Naive B cell (primary cell): ENCODE data around the gene NDUFAF8. TPM values are rescaled to one million over a fixed set of nuclear protein-coding genes. Genes with fewer than 3 reads are reported as not detected.
A peak's percentile ranks its signal among the peaks of the same experiment; 100 is the strongest.
"Not testable (repeated sequence)": the region's sequence is repeated elsewhere in the genome, so short reads cannot be mapped to it uniquely, and the experiment has no call there.

Experiments
- ATAC-seq, 2 donors: fragments of 150-1000 bp; cut with Tn5 transposase; 2 replicates each; pipeline ENCODE4 v1.10.0; 2021; ENCODE audit warnings: low read depth in 2 of 2, mild to moderate bottlenecking in 2 of 2, moderate library complexity in 2 of 2
- DNase-seq: peaks from one replicate; pipeline ENCODE4 v3.0.0; 2022
- H3K27ac Mint-ChIP-seq, 6 donors: one replicate each; pipeline ENCODE4 v1.8.0; 2020 to 2022; ENCODE audit warnings: mild to moderate bottlenecking in 6 of 6, mixed read lengths in 6 of 6, moderate library complexity in 5 of 6, inconsistent platforms in 2 of 6
- H3K27me3 Mint-ChIP-seq, 3 donors: one replicate each; pipeline ENCODE4 v1.8.0; 2021 to 2022; ENCODE audit warnings: mixed read lengths in 3 of 3, mild to moderate bottlenecking in 1 of 3
- H3K36me3 Mint-ChIP-seq, 2 donors: one replicate each; pipeline ENCODE4 v1.8.0; 2020 to 2022; ENCODE audit warnings: mixed read lengths in 2 of 2, inconsistent platforms in 1 of 2, mild to moderate bottlenecking in 1 of 2
- H3K4me1 Mint-ChIP-seq, 3 donors: one replicate each; pipeline ENCODE4 v1.8.0; 2020 to 2022; ENCODE audit warnings: mixed read lengths in 3 of 3, inconsistent platforms in 1 of 3, mild to moderate bottlenecking in 1 of 3, moderate library complexity in 1 of 3
- H3K4me3 Mint-ChIP-seq, 8 donors: one replicate each; pipeline ENCODE4 v1.8.0; 2020 to 2022; ENCODE audit warnings: mild to moderate bottlenecking in 8 of 8, mixed read lengths in 8 of 8, moderate library complexity in 8 of 8, inconsistent platforms in 2 of 8
- H3K9me3 Mint-ChIP-seq, 7 donors: one replicate each; pipeline ENCODE4 v1.8.0; 2020 to 2022; ENCODE audit warnings: mixed read lengths in 7 of 7, mild to moderate bottlenecking in 5 of 7, inconsistent platforms in 2 of 7, moderate library complexity in 1 of 7
- polyA plus RNA-seq, 6 donors: library from polyadenylated mRNA; unstranded; fragments of 300-500 nt; fragmentation: Illumina TruSeq; gene quantifications; one replicate each; pipeline ENCODE4 v1.2.3, GENCODE V29; 2021; ENCODE audit warnings: low read depth in 6 of 6

The NDUFAF8 gene
- polyA plus RNA-seq, 6 donors from 2014 or later = 53.3 to 88.4 (median 81.7) TPM

DNA sequence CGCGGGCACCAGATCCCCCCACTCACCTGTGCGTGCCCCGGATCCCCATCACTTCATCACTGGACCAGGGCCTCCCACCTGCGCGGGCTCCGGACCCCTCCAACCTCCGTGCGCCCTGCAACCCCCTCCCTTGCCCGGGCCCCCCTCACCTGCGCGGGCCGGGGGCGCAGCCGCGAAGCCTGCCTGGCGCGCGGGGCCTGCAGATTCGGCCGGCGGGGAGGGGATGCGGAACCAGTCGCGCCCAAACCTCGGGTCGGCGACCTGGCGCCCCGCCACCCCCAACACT is 16.6 kb upstream of the NDUFAF8 start:
- H3K27ac Mint-ChIP-seq = peak overlapping the region in 1 of 6 donors; percentile 92
- DNase-seq (no peak), ATAC-seq (peak in 1 of 2 donors; percentile 0)

DNA sequence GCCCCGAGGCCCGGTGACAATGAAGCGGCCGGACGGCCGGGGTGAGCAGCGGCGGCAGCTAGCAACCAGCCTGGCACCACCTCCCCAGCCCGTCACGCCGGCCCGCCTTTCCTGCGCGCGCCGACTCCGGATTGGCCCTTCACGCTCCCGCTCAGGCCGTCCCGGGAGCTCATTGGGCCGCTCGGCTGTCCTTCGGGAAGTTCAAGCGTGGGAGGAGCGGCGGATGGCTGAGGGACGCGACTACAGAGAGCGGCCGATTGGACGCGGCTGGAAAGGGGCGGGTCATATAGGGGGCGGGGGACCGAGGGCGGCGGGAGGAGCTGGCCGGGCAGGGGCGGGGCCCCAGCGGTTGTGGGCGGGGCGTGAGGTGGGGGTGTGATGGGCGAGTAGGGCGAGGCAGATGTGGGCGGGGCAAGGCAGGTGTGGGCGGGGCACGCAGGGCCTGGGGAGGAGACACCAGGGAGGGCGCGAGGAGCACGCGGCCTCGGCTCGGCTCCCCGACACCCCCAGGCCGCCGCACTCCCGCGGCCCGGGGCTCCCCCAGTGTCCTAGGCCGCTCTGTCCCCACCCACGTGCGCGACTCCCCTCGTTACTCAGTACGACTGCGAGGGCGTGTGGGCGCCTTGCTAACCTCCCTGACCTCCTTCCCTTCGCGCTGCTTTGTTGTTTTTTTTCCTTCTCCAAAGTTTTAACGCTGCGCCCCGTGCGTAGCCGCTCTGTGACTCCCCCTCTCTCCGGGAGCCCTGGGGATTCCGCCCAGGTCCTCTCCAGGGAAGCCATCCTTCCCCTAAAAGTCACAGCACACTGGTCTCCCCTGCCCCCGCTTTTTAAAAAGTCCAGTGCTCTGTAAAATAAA is 16.0 kb upstream of the NDUFAF8 start, which contains the start of gene CEP131:
TSS of gene CEP131 (minus strand) at position 60 of the 856 bp plus-strand sequence. CDS start 2,909 bp downstream, outside the sequence.
- DNase-seq = peak; percentile 98

More for the DNA sequence above, 16.6 kb upstream of the NDUFAF8 start:
- Mint-ChIP-seq H3K36me3 (no peaks in the 10 kb centered on the region), H3K4me3 (peak overlapping the region; percentile 80 to 95 (median 88)), H3K9me3 (no peaks in the 10 kb centered on the region), H3K4me1 (peaks cover 11 to 26% (median 13%) of the 10 kb centered on the region in 3 donors), H3K27me3 (no peaks in the 10 kb centered on the region)

DNA sequence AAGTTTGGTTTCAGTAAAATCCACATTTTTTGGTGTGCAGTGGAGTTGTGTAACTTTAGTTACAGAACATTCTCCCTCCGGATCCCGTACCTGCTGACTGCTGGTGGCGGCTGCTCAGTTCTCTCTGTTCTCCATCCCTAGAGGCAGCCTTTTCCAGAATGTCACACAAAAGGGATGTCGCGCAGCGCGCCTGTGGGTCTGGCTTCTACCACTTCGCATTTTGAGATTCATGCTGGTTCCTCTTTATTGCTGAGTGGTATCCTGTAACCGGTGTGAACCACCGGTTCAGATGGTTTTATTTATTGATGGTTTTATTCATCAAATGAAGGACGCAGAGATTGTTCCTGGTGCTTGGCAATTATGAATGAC is 15.4 kb upstream of the NDUFAF8 start:
- Mint-ChIP-seq H3K4me1 (peaks cover 16 to 36% (median 17%) of the 10 kb centered on the region in 3 donors), H3K9me3 (no peaks in the 10 kb centered on the region)

More for the DNA sequence above, 16.0 kb upstream of the NDUFAF8 start, which contains the start of gene CEP131:
- Mint-ChIP-seq H3K36me3 (no peaks in the 10 kb centered on the region), H3K9me3 (no peaks in the 10 kb centered on the region), H3K4me1 (peaks cover 16 to 31% (median 17%) of the 10 kb centered on the region in 3 donors), H3K27me3 (no peaks in the 10 kb centered on the region), H3K4me3 (peak within 1 kb of the TSS; percentile 83 to 95 (median 92)), H3K27ac (peak within 1 kb of the TSS; percentile 64 to 97 (median 91))
- ATAC-seq = peak; percentile 92 to 95

DNA sequence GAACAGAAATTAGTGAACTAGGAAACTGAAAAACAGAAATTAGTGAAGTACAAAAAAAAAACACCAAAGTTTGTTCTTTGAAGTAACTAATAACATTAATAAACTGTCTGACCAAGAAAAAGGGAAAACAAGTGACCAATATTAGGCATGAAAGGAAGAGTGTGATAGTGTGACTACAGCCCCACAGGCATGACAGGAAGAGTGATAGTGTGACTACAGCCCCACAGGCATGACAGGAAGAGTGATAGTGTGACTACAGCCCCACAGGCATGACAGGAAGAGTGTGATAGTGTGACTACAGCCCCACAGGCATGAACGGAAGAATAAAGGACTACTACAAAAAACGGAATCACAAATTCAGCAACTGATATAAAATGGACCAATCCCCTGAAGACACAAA is 11.5 kb upstream of the NDUFAF8 start:
- peaks cover 0 to 17% of the 10 kb centered on the region in 2 donors for H3K36me3 Mint-ChIP-seq
- H3K27ac Mint-ChIP-seq = peak overlapping the region in 5 of 6 donors; percentile 59 to 96 (median 75)
- H3K27me3 Mint-ChIP-seq, ATAC-seq, DNase-seq, H3K9me3 Mint-ChIP-seq: not testable (repeated sequence)
- peaks cover 27 to 36% (median 28%) of the 10 kb centered on the region in 3 donors for H3K4me1 Mint-ChIP-seq
- H3K4me3 Mint-ChIP-seq = peak overlapping the region in 7 of 8 donors; percentile 12 to 73 (median 55)

More for the DNA sequence above, 15.4 kb upstream of the NDUFAF8 start:
- peak overlapping the region; percentile 83 to 95 (median 92) for H3K4me3 Mint-ChIP-seq
- ATAC-seq (peak; percentile 17 to 23), DNase-seq (peak; percentile 55)
- no peaks in the 10 kb centered on the region for H3K27me3 Mint-ChIP-seq
- H3K36me3 Mint-ChIP-seq = no peaks in the 10 kb centered on the region
- peak overlapping the region; percentile 64 to 97 (median 91) for H3K27ac Mint-ChIP-seq

DNA sequence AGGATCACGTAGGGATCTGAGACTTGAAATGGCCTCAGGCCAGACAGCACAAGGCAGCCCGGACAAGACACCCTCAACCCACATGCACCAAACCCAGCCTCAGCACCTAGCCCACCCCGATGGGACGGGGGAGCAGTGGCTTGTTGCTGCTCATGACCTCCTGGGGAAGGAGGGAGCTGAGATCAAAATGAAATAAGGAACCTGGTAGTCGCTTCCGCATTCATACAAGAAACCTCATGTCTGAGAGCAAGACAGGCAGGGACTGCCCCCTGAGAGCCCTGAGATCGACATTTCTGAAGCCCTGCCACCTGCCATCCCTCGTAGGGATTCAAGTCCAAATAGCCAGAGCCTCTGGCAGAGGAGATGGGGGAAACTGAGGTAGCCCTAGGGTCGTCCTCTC is 10.7 kb upstream of the NDUFAF8 start:
- peak; percentile 51 for DNase-seq
- Mint-ChIP-seq H3K27me3 (no peaks in the 10 kb centered on the region), H3K4me1 (peaks cover 26 to 35% (median 26%) of the 10 kb centered on the region in 3 donors), H3K9me3 (no peaks in the 10 kb centered on the region), H3K36me3 (peaks cover 0 to 17% of the 10 kb centered on the region in 2 donors), H3K4me3 (peak overlapping the region in 6 of 8 donors; percentile 41 to 73 (median 56)), H3K27ac (peak overlapping the region; percentile 7 to 96 (median 78))
- peak; percentile 81 to 85 for ATAC-seq

DNA sequence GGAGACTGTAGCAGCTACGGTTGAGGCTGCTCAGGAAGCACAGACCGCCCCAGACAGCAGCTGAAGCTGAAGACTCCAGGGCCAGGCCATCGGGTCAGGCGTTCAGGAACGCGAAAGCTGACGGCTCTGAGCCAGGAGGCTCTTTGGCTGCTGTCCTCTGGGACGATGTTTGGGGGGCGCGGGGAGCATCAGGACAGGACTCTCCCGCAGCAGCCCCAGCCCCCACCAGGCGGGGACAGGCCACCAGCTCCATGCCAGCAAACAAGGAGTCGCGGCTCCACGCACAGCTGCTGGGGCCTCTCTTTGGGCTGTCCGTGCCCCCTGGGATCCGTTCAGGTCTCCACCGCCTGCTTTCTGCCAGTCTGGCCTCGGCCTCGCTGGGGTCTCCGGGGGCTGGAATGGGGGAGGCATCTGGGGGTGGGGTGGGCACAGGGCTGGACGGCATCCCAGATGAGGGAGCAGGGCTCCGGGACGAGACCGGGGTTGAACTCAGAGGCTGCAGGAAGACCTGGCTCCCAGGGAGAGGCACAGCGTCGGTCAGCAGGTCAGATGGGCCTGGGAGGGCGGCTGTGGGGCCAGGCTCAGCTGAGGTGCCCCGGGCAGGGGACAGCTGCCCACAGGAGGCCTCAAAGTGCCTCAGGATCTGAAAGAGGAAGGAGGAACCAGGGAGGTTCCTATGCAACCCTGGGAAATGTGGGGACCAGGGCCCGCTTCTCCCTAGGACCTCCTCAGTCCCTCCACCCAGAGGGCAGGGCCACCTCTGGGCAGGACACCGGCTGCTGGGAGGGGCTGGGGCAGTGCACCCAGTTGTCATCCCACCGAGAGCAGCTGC is 10.1 kb upstream of the NDUFAF8 start:
- peak in 1 of 2 donors; percentile 8 for ATAC-seq
- H3K4me3 Mint-ChIP-seq = peak overlapping the region in 6 of 8 donors; percentile 41 to 73 (median 56)
- H3K27me3 Mint-ChIP-seq = no peaks in the 10 kb centered on the region

DNA sequence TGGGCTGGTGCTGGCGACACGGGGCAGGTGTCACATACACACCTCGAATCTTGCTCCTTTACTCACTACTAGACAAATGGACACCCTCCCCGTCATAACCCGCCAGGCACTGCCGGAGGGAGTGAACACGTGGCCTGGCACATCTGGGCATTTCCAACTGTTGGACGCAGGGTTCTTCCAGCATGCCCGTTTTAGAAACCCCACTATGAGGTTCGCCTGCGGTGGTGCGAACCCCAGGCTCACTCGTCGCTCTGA is 9.5 kb upstream of the NDUFAF8 start:
- Mint-ChIP-seq H3K27me3 (no peaks in the 10 kb centered on the region), H3K9me3 (no peaks in the 10 kb centered on the region), H3K4me1 (peaks cover 21 to 29% (median 22%) of the 10 kb centered on the region in 3 donors), H3K27ac (peak overlapping the region in 3 of 6 donors; percentile 52 to 78 (median 60)), H3K36me3 (peaks cover 0 to 17% of the 10 kb centered on the region in 2 donors), H3K4me3 (peak overlapping the region in 4 of 8 donors; percentile 33 to 69 (median 58))
- DNase-seq (no peak), ATAC-seq (no peak)

More for the DNA sequence above, 10.1 kb upstream of the NDUFAF8 start:
- no peaks in the 10 kb centered on the region for H3K9me3 Mint-ChIP-seq
- DNase-seq = no peak
- peaks cover 20 to 28% (median 21%) of the 10 kb centered on the region in 3 donors for H3K4me1 Mint-ChIP-seq
- H3K36me3 Mint-ChIP-seq = peaks cover 0 to 17% of the 10 kb centered on the region in 2 donors
- peak overlapping the region in 5 of 6 donors; percentile 39 to 96 (median 80) for H3K27ac Mint-ChIP-seq

DNA sequence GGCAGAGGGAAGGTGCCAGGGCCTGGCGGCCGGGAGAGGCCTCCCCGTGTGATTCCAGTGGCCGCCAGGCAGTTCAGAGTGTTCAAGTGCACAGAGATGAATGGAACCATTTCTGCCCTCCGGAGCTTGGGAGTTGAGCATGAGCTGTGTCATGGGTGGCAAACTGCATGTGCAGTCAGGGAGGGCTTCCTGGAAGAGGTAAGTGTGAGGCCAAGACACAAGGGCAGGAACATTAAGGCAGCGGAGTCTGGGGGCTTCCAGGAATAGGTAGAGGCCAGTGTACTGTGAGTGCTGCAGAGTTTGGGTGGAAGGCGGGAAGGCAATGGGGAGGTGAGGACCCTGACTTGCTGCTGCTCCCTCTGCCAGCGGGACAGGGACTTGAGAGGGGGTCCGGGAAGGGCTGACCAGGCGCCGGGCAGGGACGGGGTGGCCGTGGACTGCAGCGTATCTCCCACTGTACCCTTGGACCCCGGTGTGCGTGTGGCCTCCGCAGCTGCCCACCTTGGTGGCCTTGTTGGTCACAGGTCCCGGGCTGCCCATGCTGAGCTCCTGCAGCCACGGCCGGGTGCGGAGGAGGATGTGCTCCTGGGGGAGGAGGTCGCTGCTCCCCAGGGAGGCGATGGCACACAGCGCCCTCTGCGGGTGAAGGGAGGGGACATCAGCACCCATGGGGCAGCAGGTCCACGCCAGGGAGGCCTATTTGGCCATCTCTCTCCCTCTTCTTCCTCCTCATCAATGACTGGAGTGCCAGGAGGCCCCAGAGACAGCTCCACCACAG is 8.9 kb upstream of the NDUFAF8 start:
- ATAC-seq (no peak), DNase-seq (no peak)
- peaks cover 0 to 17% of the 10 kb centered on the region in 2 donors for H3K36me3 Mint-ChIP-seq
- H3K27me3 Mint-ChIP-seq = no peaks in the 10 kb centered on the region
- H3K27ac Mint-ChIP-seq = peak overlapping the region in 2 of 6 donors; percentile 52 to 76
- H3K4me1 Mint-ChIP-seq = peaks cover 28 to 35% (median 29%) of the 10 kb centered on the region in 3 donors
- H3K9me3 Mint-ChIP-seq = no peaks in the 10 kb centered on the region
- H3K4me3 Mint-ChIP-seq = peak overlapping the region in 2 of 8 donors; percentile 33 to 64

DNA sequence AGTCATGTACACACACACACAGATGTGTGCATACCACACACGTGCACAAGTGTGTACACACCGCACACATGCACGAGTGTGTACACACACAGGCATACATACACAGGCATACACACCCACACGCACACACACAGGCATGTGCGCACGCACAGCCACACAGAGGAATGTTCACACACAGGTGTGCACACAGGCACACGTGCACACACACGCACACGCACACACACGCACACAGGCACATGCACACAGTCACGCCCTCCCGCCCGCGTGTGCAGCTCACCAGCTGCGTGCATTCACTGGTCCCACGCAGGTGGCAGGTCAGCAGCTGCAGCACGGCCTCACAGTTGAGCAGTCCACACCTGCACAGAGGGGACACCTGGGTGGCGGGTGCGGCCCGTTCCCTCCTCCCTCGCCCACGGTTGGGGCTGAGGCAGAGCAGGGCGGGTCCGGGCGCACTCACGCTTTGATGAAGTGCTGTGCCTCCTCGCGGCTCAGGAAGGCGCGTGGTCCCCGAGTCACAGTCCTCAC is 7.9 kb upstream of the NDUFAF8 start:
- Mint-ChIP-seq H3K4me1 (peaks cover 29 to 36% (median 29%) of the 10 kb centered on the region in 3 donors), H3K4me3 (peak overlapping the region in 1 of 8 donors; percentile 63), H3K36me3 (peaks cover 0 to 17% of the 10 kb centered on the region in 2 donors), H3K27ac (peak overlapping the region in 1 of 6 donors; percentile 53), H3K27me3 (no peaks in the 10 kb centered on the region), H3K9me3 (no peaks in the 10 kb centered on the region)
- DNase-seq (no peak), ATAC-seq (no peak)

DNA sequence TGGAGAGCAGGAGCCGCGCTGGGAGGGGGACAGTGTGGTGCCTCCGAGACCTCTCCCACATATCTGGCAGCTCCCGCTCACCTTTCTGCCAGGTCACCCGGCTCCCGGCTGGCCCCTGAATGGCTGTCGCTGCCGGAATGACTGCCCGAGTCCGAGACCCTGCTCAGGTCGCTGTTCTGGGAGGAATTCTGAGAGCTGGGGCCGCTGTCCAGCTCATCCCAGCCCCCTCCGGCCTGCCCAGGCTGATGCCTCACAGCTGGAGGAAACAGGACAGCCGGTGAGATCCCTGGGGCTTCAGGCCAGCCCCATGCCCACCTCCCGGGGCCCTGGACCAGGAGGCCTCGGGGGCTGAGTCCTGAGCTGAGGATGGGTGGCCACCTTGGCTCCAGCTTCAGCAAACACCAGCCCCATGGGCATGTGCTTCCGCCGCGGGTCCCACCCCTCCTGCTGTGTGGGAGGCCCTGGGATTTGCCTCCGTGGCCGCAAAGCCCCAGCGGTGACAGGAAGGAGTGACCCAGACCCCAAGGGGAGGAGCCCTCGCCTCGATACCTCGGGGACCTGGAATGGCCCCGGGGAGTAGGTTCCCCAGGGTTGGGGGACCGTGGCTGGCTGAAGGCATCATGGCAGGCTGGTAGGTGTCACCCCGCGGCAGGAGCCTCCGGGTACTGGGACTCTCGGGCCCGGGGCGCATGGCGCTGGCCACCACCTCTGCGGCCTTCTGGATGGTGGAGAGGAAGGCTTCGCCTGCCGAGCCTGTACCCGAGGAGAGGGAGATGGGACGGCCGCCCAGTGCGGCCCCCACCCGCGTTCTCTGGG is 7.1 kb upstream of the NDUFAF8 start:
- no peak overlapping the region for H3K4me3 Mint-ChIP-seq
- H3K9me3 Mint-ChIP-seq = no peaks in the 10 kb centered on the region
- H3K36me3 Mint-ChIP-seq = peaks cover 0 to 17% of the 10 kb centered on the region in 2 donors
- no peaks in the 10 kb centered on the region for H3K27me3 Mint-ChIP-seq
- no peak overlapping the region for H3K27ac Mint-ChIP-seq
- ATAC-seq (no peak), DNase-seq (no peak)
- peaks cover 29 to 38% (median 32%) of the 10 kb centered on the region in 3 donors for H3K4me1 Mint-ChIP-seq

DNA sequence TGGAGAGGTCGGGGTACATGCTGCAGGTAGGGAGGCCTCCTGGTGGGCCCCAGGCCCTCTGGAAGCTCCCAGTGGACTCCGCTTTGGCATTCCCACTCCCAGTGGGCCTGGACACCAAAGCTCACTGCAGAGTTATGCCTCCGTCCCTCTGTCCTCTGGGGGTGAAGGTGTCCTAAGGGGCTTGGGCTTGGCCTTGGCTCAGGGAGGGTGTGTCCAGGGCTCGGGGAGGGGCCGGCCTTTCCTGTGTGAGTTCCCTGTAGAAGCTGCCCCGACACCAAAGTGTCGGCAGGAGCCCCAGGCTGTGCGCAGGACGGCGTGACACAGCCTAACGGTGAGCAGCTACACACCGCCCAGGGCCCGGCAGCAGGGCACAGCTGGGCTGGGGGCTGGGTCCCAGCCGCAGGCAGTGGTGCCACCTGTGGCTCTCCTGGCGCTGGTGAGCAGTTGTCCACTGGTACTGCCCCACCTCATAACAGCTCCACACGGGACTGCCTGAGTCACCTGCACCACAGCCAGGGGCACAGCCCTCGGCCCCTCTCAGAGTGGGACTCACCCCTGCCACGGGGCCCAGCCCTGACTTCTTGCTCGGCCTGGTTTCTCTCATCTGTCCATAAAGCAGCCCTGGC is 6.4 kb upstream of the NDUFAF8 start:
- DNase-seq = no peak
- ATAC-seq = no peak
- H3K36me3 Mint-ChIP-seq = peaks cover 0 to 17% of the 10 kb centered on the region in 2 donors
- H3K4me1 Mint-ChIP-seq = peaks cover 30 to 38% (median 35%) of the 10 kb centered on the region in 3 donors
- no peaks in the 10 kb centered on the region for H3K9me3 Mint-ChIP-seq
- no peak overlapping the region for H3K27ac Mint-ChIP-seq
- no peaks in the 10 kb centered on the region for H3K27me3 Mint-ChIP-seq
- no peak overlapping the region for H3K4me3 Mint-ChIP-seq
